HCT116 (cell line): ENCODE measurements around the gene DHRS13. TPM values are rescaled to one million over a fixed set of nuclear protein-coding genes. Genes with fewer than 3 reads are reported as not detected.

ENCODE experiments used
- ATAC-seq: fragments of 200-7000 bp; cut with Tn5 transposase; 2 replicates; pipeline ENCODE4 v1.9.1; 2020; ENCODE audit warnings: mild to moderate bottlenecking, moderate library complexity
- BruUV-seq: library from RNA; stranded (reverse); fragments of 400-500 nt; replicated peaks from 2 replicates; lab custom pipeline; 2021; lab: Mats Ljungman, UMichigan
- CTCF ChIA-PET: fragments of 300-600 bp; sonication (Branson Sonifier 250); formaldehyde crosslinking; loops from one replicate; lab custom pipeline; 2021; ENCODE audit warnings: antibody characterized with exemption; lab: Charles Lee
- POLR2A ChIA-PET: fragments of 300-600, 350-600 bp; sonication (Branson Sonifier 250); formaldehyde crosslinking; loops from one replicate; lab custom pipeline; 2021; ENCODE audit warnings: antibody characterized with exemption; lab: Charles Lee
- RAD21 ChIA-PET, 2 experiments: fragments of 300-600 bp; sonication (Branson Sonifier 250); formaldehyde crosslinking; loops; one replicate each; lab custom pipeline; 2023; ENCODE audit warnings: low total read pairs in 2 of 2; ENCODE audit not compliant: uncharacterized antibody in 2 of 2, unreplicated experiment in 2 of 2, low non-redundant PET in 1 of 2; lab: Charles Lee
- DNase-seq: peaks from one replicate; pipeline ENCODE4 v3.0.0-alpha.2; 2010; ENCODE audit warnings: low read depth, low spot score
- H2AFZ ChIP-seq: fragments of 200-600 bp; shearing (Covaris generic), sonication (generic); 2 replicates; pipeline ENCODE4 v1.6.1; 2017; ENCODE audit warnings: low read depth, mixed run types, mixed read lengths, antibody characterized with exemption, low read length; ENCODE audit not compliant: poor library complexity, severe bottlenecking
- H3K27ac ChIP-seq: 2 replicates; pipeline ENCODE4 v1.5.1; 2012; ENCODE audit warnings: low read depth, low read length
- H3K27me3 ChIP-seq: fragments of 200-600 bp; sonication (generic); 2 replicates; pipeline ENCODE4 v1.6.1; 2016; ENCODE audit warnings: mixed run types, low read length, mixed read lengths; ENCODE audit not compliant: insufficient read depth
- H3K36me3 ChIP-seq, 2 experiments: fragments of 200-500 bp in 1 of 2; fragments of 200-600 bp in 1 of 2; sonication (Bioruptor generic) in 1 of 2; sonication (generic) in 1 of 2; 2 replicates each; pipeline versions ENCODE4 v1.5.1 to v1.6.1; 2014 to 2016; ENCODE audit warnings: low read length in 2 of 2, inconsistent platforms in 1 of 2, mixed read lengths in 1 of 2, mixed run types in 1 of 2; ENCODE audit not compliant: insufficient read depth in 2 of 2, control insufficient read depth in 1 of 2
- H3K4me1 ChIP-seq, 2 experiments: fragments of 200-600 bp in 1 of 2; sonication (generic) in 1 of 2; 2 replicates each; pipeline versions ENCODE4 v1.5.1 to v1.6.1; 2012 to 2017; ENCODE audit warnings: low read length in 2 of 2, inconsistent platforms in 1 of 2, mild to moderate bottlenecking in 1 of 2, mixed read lengths in 1 of 2, mixed run types in 1 of 2, moderate library complexity in 1 of 2; ENCODE audit not compliant: insufficient read depth in 2 of 2, control insufficient read depth in 1 of 2
- H3K4me2 ChIP-seq: fragments of 200-600 bp; sonication (generic); 2 replicates; pipeline ENCODE4 v1.6.1; 2017; ENCODE audit warnings: mixed run types, low read length, mixed read lengths
- H3K4me3 ChIP-seq, 2 experiments: fragments of 200-600 bp in 1 of 2; sonication (generic) in 1 of 2; replicated peaks in 1 of 2; 2 replicates each; pipeline ENCODE4 v1.5.1; 2011 to 2016; ENCODE audit warnings: low read length in 2 of 2, control low read depth in 1 of 2, low read depth in 1 of 2, mild to moderate bottlenecking in 1 of 2, mixed read lengths in 1 of 2, mixed run types in 1 of 2
- H3K79me2 ChIP-seq: fragments of 200-600 bp; sonication (generic); 2 replicates; pipeline ENCODE4 v1.6.1; 2017; ENCODE audit warnings: mild to moderate bottlenecking, mixed run types, low read length, moderate library complexity, mixed read lengths; ENCODE audit not compliant: insufficient read depth
- H3K9ac ChIP-seq: fragments of 200-600 bp; sonication (generic); 2 replicates; pipeline ENCODE4 v1.6.1; 2016; ENCODE audit warnings: low read length, mixed read lengths
- H3K9me2 ChIP-seq: fragments of 200-600 bp; sonication (generic), shearing (Covaris generic); 2 replicates; pipeline ENCODE4 v1.6.1; 2017; ENCODE audit warnings: mixed run types, mild to moderate bottlenecking, moderate library complexity; ENCODE audit not compliant: insufficient read depth
- H3K9me3 ChIP-seq, 2 experiments: fragments of 200-500 bp in 1 of 2; fragments of 200-600 bp in 1 of 2; sonication (Bioruptor generic) in 1 of 2; sonication (generic) in 1 of 2; 2 replicates each; pipeline ENCODE4 v1.6.1; 2014 to 2017; ENCODE audit warnings: low read length in 2 of 2, mixed read lengths in 2 of 2, inconsistent platforms in 1 of 2, low read depth in 1 of 2, mild to moderate bottlenecking in 1 of 2, mixed run types in 1 of 2, moderate library complexity in 1 of 2; ENCODE audit not compliant: control insufficient read depth in 1 of 2, insufficient read depth in 1 of 2
- H4K20me1 ChIP-seq: fragments of 200-600 bp; sonication (generic), shearing (Covaris generic); 2 replicates; pipeline ENCODE4 v1.6.1; 2017; ENCODE audit warnings: mixed run types, mild to moderate bottlenecking, moderate library complexity; ENCODE audit not compliant: insufficient read depth
- CBX3 ChIP-seq: IDR thresholded peaks from 2 replicates; pipeline ENCODE4 v1.6.1; 2012; ENCODE audit warnings: low read depth
- CTCF ChIP-seq, 3 experiments: fragments of 200-600 bp in 1 of 3; sonication (generic) in 1 of 3; IDR thresholded peaks in 2 of 3; conservative IDR thresholded peaks in 1 of 3; 2 replicates each; pipeline ENCODE4 v1.5.1; 2012 to 2017; ENCODE audit warnings: low read depth in 2 of 3, low read length in 2 of 3, antibody characterized with exemption in 1 of 3, borderline replicate concordance in 1 of 3, control low read depth in 1 of 3, mild to moderate bottlenecking in 1 of 3, mixed read lengths in 1 of 3, mixed run types in 1 of 3, moderate library complexity in 1 of 3; ENCODE audit not compliant: insufficient read depth in 1 of 3
- EZH2phosphoT487 ChIP-seq: fragments of 200-600 bp; IDR thresholded peaks from 2 replicates; pipeline ENCODE4 v1.6.1; 2018; ENCODE audit warnings: antibody characterized with exemption, borderline replicate concordance
- POLR2A ChIP-seq: IDR thresholded peaks from 2 replicates; pipeline ENCODE4 v1.7.0; 2011; ENCODE audit warnings: borderline replicate concordance; ENCODE audit not compliant: insufficient read depth, insufficient read length; ENCODE audit errors: extremely low read depth
- POLR2AphosphoS5 ChIP-seq: IDR thresholded peaks from 2 replicates; pipeline ENCODE4 v1.6.1; 2011; ENCODE audit warnings: mild to moderate bottlenecking, low read depth, low read length, moderate library complexity
- RAD21 ChIP-seq: IDR thresholded peaks from 2 replicates; pipeline ENCODE4 v1.6.1; 2012; ENCODE audit warnings: low read depth, mild to moderate bottlenecking
- SRF ChIP-seq: IDR thresholded peaks from 2 replicates; pipeline ENCODE4 v1.6.1; 2012; ENCODE audit warnings: low read depth
- TCF7L2 ChIP-seq: IDR thresholded peaks from 2 replicates; pipeline ENCODE4 v1.7.0; 2011; ENCODE audit warnings: borderline replicate concordance, inconsistent platforms; ENCODE audit not compliant: insufficient read depth, insufficient read length; ENCODE audit errors: extremely low read depth
- YY1 ChIP-seq: IDR thresholded peaks from 2 replicates; pipeline ENCODE4 v1.6.1; 2011; ENCODE audit warnings: low read length, low read depth, moderate library complexity, mild to moderate bottlenecking; ENCODE audit not compliant: insufficient replicate concordance; ENCODE audit errors: extremely low read depth
- ZBTB33 ChIP-seq: IDR thresholded peaks from 2 replicates; pipeline ENCODE4 v1.6.1; 2011; ENCODE audit warnings: mild to moderate bottlenecking, low read length, moderate library complexity; ENCODE audit not compliant: insufficient replicate concordance; ENCODE audit errors: extremely low read depth
- ZFX ChIP-seq: fragments of 450-650 bp; IDR thresholded peaks from 2 replicates; pipeline ENCODE4 v1.6.1; 2017
- ZNF274 ChIP-seq: fragments of 200-500 bp; sonication (Bioruptor generic); IDR thresholded peaks from 2 replicates; pipeline ENCODE4 v1.6.1; 2014; ENCODE audit warnings: mild to moderate bottlenecking, low read depth, low read length, inconsistent platforms
- intact Hi-C: fragments of 100-400 bp; cut with micrococcal nuclease; formaldehyde crosslinking; loops from 2 replicates; pipeline ENCODE4 v1.10.0; 2022
- total RNA-seq: library from RNA; stranded (reverse); gene quantifications from one replicate; pipeline ENCODE4 v1.2.1, GENCODE V29; 2021; ENCODE audit not compliant: unreplicated experiment

Gene DHRS13
- total RNA-seq, 1 experiment from 2014 or later = 13.5 TPM

GRCh38 chr17:28902819-28903545 lies at the start of gene DHRS13 (continued):
- peak; percentile 96 to 99 (median 97) for TF ChIP-seq CTCF (IDR thresholded peaks at IDR 0.05 in 2 of 3, conservative IDR thresholded peaks at IDR 0.05 in 1 of 3; ENCODE audit: borderline replicate concordance in 1 of 3, insufficient read depth in 1 of 3, low read depth in 2 of 3, low read length in 2 of 3)
- peak; percentile 75 for TF ChIP-seq YY1
- TF ChIP-seq POLR2AphosphoS5 = peak; percentile 74
- TF ChIP-seq ZNF274 = no peak
- peak; percentile 93 for TF ChIP-seq ZFX
- TF ChIP-seq RAD21 = peak; percentile 68

- TSS peak; percentile 91 for BruUV-seq
- ChIA-PET POLR2A (interaction anchor here (0.8 to 1.6 kb wide), 14 partner anchors 10 to 233 kb away, joined by 3 to 25 read pairs (median 4); partner anchors contain the start of genes MYO18A, NEK8, RPL23A and TLCD1), CTCF (interaction anchor here (0.6 to 4.5 kb wide), 22 partner anchors 12 to 640 kb away, joined by 3 to 68 read pairs (median 3); partner anchors contain the start of genes BLTP2, MYO18A, NEK8 and RPL23A), RAD21 (interaction anchor here (1.1 to 1.5 kb wide), 5 partner anchors 165 to 226 kb away, joined by 3 to 10 read pairs (median 5); partner anchors contain the start of gene TLCD1 (in 2 of the 2))
- no peaks in the 10 kb centered on the region for H3K9me2 ChIP-seq
- peak overlapping the region; percentile 69 to 81 for H3K4me3 ChIP-seq
- no peaks in the 10 kb centered on the region for H3K36me3 ChIP-seq
- H3K9ac ChIP-seq = peak overlapping the region; percentile 76
- H3K4me1 ChIP-seq = peaks cover 16 to 28% of the 10 kb centered on the region in 2 experiments
- peak overlapping the region; percentile 93 for H3K27ac ChIP-seq
- peak overlapping the region; percentile 64 for H2AFZ ChIP-seq
- peak; percentile 99 for DNase-seq
- peak; percentile 79 for ATAC-seq
- H3K4me2 ChIP-seq = peak overlapping the region; percentile 90
- no peaks in the 10 kb centered on the region for H3K27me3 ChIP-seq
- no peaks in the 10 kb centered on the region for H4K20me1 ChIP-seq
- no peaks in the 10 kb centered on the region for H3K9me3 ChIP-seq
- H3K79me2 ChIP-seq = peaks cover 36% of the 10 kb centered on the region
- intact Hi-C loops = loop anchor here (1.0 to 2.0 kb wide), 3 partner anchors 49 to 233 kb away; partner anchors contain the start of genes DHRS13, RPL23A and TLCD1
- TF ChIP-seq CTCF (IDR thresholded peaks at IDR 0.05 in 2 of 3, conservative IDR thresholded peaks at IDR 0.05 in 1 of 3; ENCODE audit: borderline replicate concordance in 1 of 3, insufficient read depth in 1 of 3, low read depth in 2 of 3, low read length in 2 of 3) (no peak), TCF7L2 (peak; percentile 69), POLR2A (peak; percentile 57), SRF (peak; percentile 86), EZH2phosphoT487 (no peak), ZBTB33 (peak; percentile 99), CBX3 (peak; percentile 77; the same call in 1 of the 2 replicates)
Observed at GRCh38 chr17:28951991-28952975, 49.4 kb upstream of the DHRS13 start.
